ENCODE data around the gene IFNB1.

The IFNB1 gene

GRCh38 chr9:21077781-21078180 lies at the start of gene IFNB1:
TSS of gene IFNB1 (minus strand) at chr9:21077942. CDS start at chr9:21077869, 73 bp downstream.
- POLR2A ChIA-PET (ENCODE audit: low non-redundant PET), result no interaction called here
- DNase-seq (ENCODE audit: low spot score), result no peak
- H3K27ac ChIP-seq, result no peak within 1 kb of the TSS
- no peak for TF ChIP-seq CTCF (conservative IDR thresholded peaks at IDR 0.05; ENCODE audit: low read depth)
- CTCF ChIA-PET, result interaction anchor here (1.2 kb wide), 1 partner anchor 33 kb away, joined by 3 read pairs; no protein-coding TSS in a partner anchor

- ChIA-PET CTCF (no interaction called here), POLR2A (ENCODE audit: low non-redundant PET) (no interaction called here)
- no peak for TF ChIP-seq CTCF (conservative IDR thresholded peaks at IDR 0.05; ENCODE audit: low read depth)
- no peak for DNase-seq (ENCODE audit: low spot score)
- no peak overlapping the region for H3K27ac ChIP-seq
Measured at GRCh38 chr9:21121595-21122251, 44.0 kb upstream of the IFNB1 start.

- ChIA-PET POLR2A (ENCODE audit: low non-redundant PET) (no interaction called here), CTCF (no interaction called here)
- no peak for DNase-seq (ENCODE audit: low spot score)
- H3K27ac ChIP-seq, result no peak overlapping the region
- TF ChIP-seq CTCF (conservative IDR thresholded peaks at IDR 0.05; ENCODE audit: low read depth), result no peak
Measured at GRCh38 chr9:21121079-21121478, 43.3 kb upstream of the IFNB1 start.

GRCh38 chr9:21119093-21119770 lies 41.5 kb upstream of the IFNB1 start:
- ChIA-PET CTCF (interaction anchor here (1.2 kb wide), 1 partner anchor 9 kb away, joined by 3 read pairs; no protein-coding TSS in a partner anchor), POLR2A (ENCODE audit: low non-redundant PET) (no interaction called here)
- no peak overlapping the region for H3K27ac ChIP-seq
- no peak for DNase-seq (ENCODE audit: low spot score)
- TF ChIP-seq CTCF (conservative IDR thresholded peaks at IDR 0.05; ENCODE audit: low read depth), result no peak

GRCh38 chr9:21114311-21114710 lies 36.6 kb upstream of the IFNB1 start:
- no peak for TF ChIP-seq CTCF (conservative IDR thresholded peaks at IDR 0.05; ENCODE audit: low read depth)
- CTCF ChIA-PET, result interaction anchor here (1.3 kb wide), 1 partner anchor 1192 kb away, joined by 3 read pairs; no protein-coding TSS in a partner anchor
- POLR2A ChIA-PET (ENCODE audit: low non-redundant PET), result no interaction called here
- no peak for DNase-seq (ENCODE audit: low spot score)
- H3K27ac ChIP-seq, result no peak overlapping the region

GRCh38 chr9:21110708-21111576 lies 33.2 kb upstream of the IFNB1 start:
- H3K27ac ChIP-seq, result no peak overlapping the region
- ChIA-PET CTCF (interaction anchor here (0.5 to 1.3 kb wide), 33 partner anchors 7 to 1520 kb away, joined by 3 to 7 read pairs (median 3); partner anchors contain the start of gene FOCAD), POLR2A (ENCODE audit: low non-redundant PET) (no interaction called here)
- peak; percentile 57 for DNase-seq (ENCODE audit: low spot score)
- peak; percentile 96 for TF ChIP-seq CTCF (conservative IDR thresholded peaks at IDR 0.05; ENCODE audit: low read depth)

Measured in RWPE1 (cell line).